SK-N-SH (cell line): ENCODE measurements around the gene PRKCA. TPM values are rescaled to one million over a fixed set of nuclear protein-coding genes. Genes with fewer than 3 reads are reported as not detected.

Source experiments
- CTCF ChIA-PET: fragments of 300-600, 350-600 bp; formaldehyde crosslinking; extraction: SDS; loops from one replicate; lab custom pipeline; 2021; lab: Yijun Ruan, JAX
- POLR2A ChIA-PET: fragments of 350-600 bp; sonication (Branson Sonifier 250); formaldehyde crosslinking; extraction: SDS; loops from one replicate; lab custom pipeline; 2020; ENCODE audit warnings: antibody characterized with exemption, inconsistent platforms; lab: Yijun Ruan, JAX
- DNase-seq: peaks from one replicate; pipeline ENCODE4 v3.0.0; 2012
- H2AFZ ChIP-seq: fragments of 200-600 bp; sonication (generic); 2 replicates; pipeline ENCODE4 v1.8.1; 2016; ENCODE audit warnings: antibody characterized with exemption, mild to moderate bottlenecking, low read depth
- H3F3A ChIP-seq: fragments of 200-600 bp; sonication (generic); replicated peaks from 2 replicates; pipeline ENCODE3; 2016; ENCODE audit warnings: antibody characterized with exemption, mild to moderate bottlenecking; ENCODE audit not compliant: insufficient read depth
- H3K27ac ChIP-seq, 2 experiments: fragments of 200-500 bp in 1 of 2; fragments of 200-600 bp in 1 of 2; sonication (Bioruptor generic) in 1 of 2; sonication (generic), shearing (Covaris generic) in 1 of 2; 2 replicates each; pipeline versions ENCODE4 v1.5.1 to v1.6.1; 2014 to 2016; ENCODE audit warnings: low read depth in 2 of 2, inconsistent platforms in 1 of 2, low read length in 1 of 2, mild to moderate bottlenecking in 1 of 2, mixed read lengths in 1 of 2
- H3K27me3 ChIP-seq: fragments of 200-600 bp; sonication (generic), shearing (Covaris generic); 2 replicates; pipeline ENCODE4 v1.6.1; 2016; ENCODE audit warnings: mixed run types; ENCODE audit not compliant: insufficient read depth
- H3K36me3 ChIP-seq, 2 experiments: fragments of 200-500 bp in 1 of 2; fragments of 200-600 bp in 1 of 2; sonication (Bioruptor generic) in 1 of 2; sonication (generic) in 1 of 2; replicated peaks in 1 of 2; 2 replicates each; pipeline versions ENCODE3 to v1.5.1; 2014 to 2016; ENCODE audit warnings: low read length in 1 of 2, mild to moderate bottlenecking in 1 of 2; ENCODE audit not compliant: insufficient read depth in 2 of 2, control insufficient read depth in 1 of 2
- H3K4me1 ChIP-seq, 2 experiments: fragments of 200-500 bp in 1 of 2; fragments of 200-600 bp in 1 of 2; sonication (Bioruptor generic) in 1 of 2; sonication (generic), shearing (Covaris generic) in 1 of 2; 2 replicates each; pipeline versions ENCODE4 v1.5.1 to v1.6.1; 2014 to 2016; ENCODE audit warnings: low read depth in 1 of 2, low read length in 1 of 2, mixed run types in 1 of 2; ENCODE audit not compliant: insufficient read depth in 2 of 2, control insufficient read depth in 1 of 2
- H3K4me2 ChIP-seq: fragments of 200-600 bp; sonication (generic), shearing (Covaris generic); 2 replicates; pipeline ENCODE4 v1.6.1; 2017; ENCODE audit warnings: mixed run types
- H3K4me3 ChIP-seq, 2 experiments: fragments of 200-500 bp in 1 of 2; fragments of 200-600 bp in 1 of 2; sonication (Bioruptor generic) in 1 of 2; sonication (generic), shearing (Covaris generic) in 1 of 2; 2 replicates each; pipeline versions ENCODE4 v1.5.1 to v1.8.1; 2014 to 2016; ENCODE audit warnings: low read depth in 2 of 2, inconsistent platforms in 1 of 2, low read length in 1 of 2, mild to moderate bottlenecking in 1 of 2, mixed read lengths in 1 of 2, moderate library complexity in 1 of 2
- H3K79me2 ChIP-seq: fragments of 200-600 bp; sonication (generic); 2 replicates; pipeline ENCODE4 v1.8.1; 2017; ENCODE audit warnings: mild to moderate bottlenecking; ENCODE audit not compliant: insufficient read depth
- H3K9ac ChIP-seq: fragments of 200-600 bp; sonication (generic); 2 replicates; pipeline ENCODE4 v1.6.1; 2017; ENCODE audit warnings: mixed run types
- H3K9me2 ChIP-seq: fragments of 200-600 bp; sonication (generic); 2 replicates; pipeline ENCODE4 v1.6.1; 2017; ENCODE audit warnings: mixed run types
- H3K9me3 ChIP-seq: fragments of 200-600 bp; sonication (generic); 2 replicates; pipeline ENCODE4 v1.6.1; 2017; ENCODE audit warnings: mixed run types, mild to moderate bottlenecking, moderate library complexity
- H4K20me1 ChIP-seq: fragments of 200-600 bp; sonication (generic); 2 replicates; pipeline ENCODE4 v1.6.1; 2017; ENCODE audit warnings: mild to moderate bottlenecking, mixed run types; ENCODE audit not compliant: insufficient read depth
- CTCF ChIP-seq: fragments of 200-600 bp; sonication (generic); IDR thresholded peaks from 2 replicates; pipeline ENCODE4 v1.6.1; 2017; ENCODE audit warnings: antibody characterized with exemption, mild to moderate bottlenecking, moderate library complexity
- EZH2phosphoT487 ChIP-seq: fragments of 200-600 bp; sonication (generic); IDR thresholded peaks from 2 replicates; pipeline ENCODE4 v1.6.1; 2017; ENCODE audit warnings: low read depth, mixed run types, mild to moderate bottlenecking, antibody characterized with exemption, moderate library complexity, borderline replicate concordance
- FOSL2 ChIP-seq: IDR thresholded peaks from 2 replicates; pipeline ENCODE4 v1.4.0; 2012; ENCODE audit warnings: low read depth, mild to moderate bottlenecking, moderate library complexity, borderline replicate concordance
- JUND ChIP-seq: IDR thresholded peaks from 2 replicates; pipeline ENCODE4 v1.4.0; 2012
- POLR2AphosphoS5 ChIP-seq: IDR thresholded peaks from 2 replicates; pipeline ENCODE4 v1.6.1; 2012; ENCODE audit warnings: low read depth, low read length
- RAD21 ChIP-seq: IDR thresholded peaks from 2 replicates; pipeline ENCODE4 v1.6.1; 2012; ENCODE audit warnings: mild to moderate bottlenecking, low read length
- RCOR1 ChIP-seq: fragments of 150-350 bp; IDR thresholded peaks from 2 replicates; pipeline ENCODE4 v1.6.1; 2017; ENCODE audit warnings: antibody characterized with exemption, low read length
- REST ChIP-seq: IDR thresholded peaks from 2 replicates; pipeline ENCODE4 v1.6.1; 2012; ENCODE audit warnings: mild to moderate bottlenecking, low read depth, low read length, moderate library complexity
- TAF1 ChIP-seq: IDR thresholded peaks from 2 replicates; pipeline ENCODE4 v1.6.1; 2012; ENCODE audit warnings: low read depth, mild to moderate bottlenecking, low read length, moderate library complexity, borderline replicate concordance
- USF2 ChIP-seq: fragments of 150-350 bp; IDR thresholded peaks from 2 replicates; pipeline ENCODE4 v1.6.1; 2017; ENCODE audit warnings: antibody characterized with exemption, low read length, low read depth, borderline replicate concordance
- ZBTB33 ChIP-seq: IDR thresholded peaks from 2 replicates; pipeline ENCODE4 v1.4.0; 2012; ENCODE audit warnings: low read depth, borderline replicate concordance
- WGBS: methylation state at CpG from one replicate; pipeline ENCODE4 v1.1.6; 2017; ENCODE audit warnings: low lambda C conversion rate; 5-methylcytosine and 5-hydroxymethylcytosine counted together
- polyA plus RNA-seq, 3 experiments: library from polyadenylated mRNA; depleted of rRNA; stranded (reverse); fragments of >200 nt; gene quantifications; 2 replicates each; pipeline ENCODE4 v1.2.3, GENCODE V29; 2012

Gene PRKCA
- polyA plus RNA-seq, 1 of the 3 experiments (the other 2 are of a cell fraction): 108 TPM

- no peak for DNase-seq
- ChIA-PET CTCF (interaction anchor here (1.3 kb wide), 1 partner anchor 110 kb away, joined by 4 read pairs; no protein-coding TSS in a partner anchor), POLR2A (no interaction called here)
- peaks cover 20% of the 10 kb centered on the region for H3F3A ChIP-seq
- no peak overlapping the region for H3K27ac ChIP-seq
- no peaks in the 10 kb centered on the region for H3K9me2 ChIP-seq
- TF ChIP-seq JUND (no peak), ZBTB33 (no peak), REST (no peak), USF2 (no peak), TAF1 (no peak), POLR2AphosphoS5 (no peak), RAD21 (no peak), EZH2phosphoT487 (no peak), CTCF (no peak), RCOR1 (no peak), FOSL2 (no peak)
- peaks cover 97% of the 10 kb centered on the region for H4K20me1 ChIP-seq
- peaks cover 0 to 3% of the 10 kb centered on the region in 2 experiments for H3K36me3 ChIP-seq
- WGBS: 91% methylated on average over 6 of the region's 6 CpGs
- peaks cover 0 to 39% of the 10 kb centered on the region in 2 experiments; a peak in 3 of 4 replicates for H3K4me1 ChIP-seq
- H3K27me3 ChIP-seq: no peaks in the 10 kb centered on the region
- peaks cover 100% of the 10 kb centered on the region for H3K79me2 ChIP-seq
- H3K4me3 ChIP-seq: no peak overlapping the region
- no peak overlapping the region for H3K4me2 ChIP-seq
- H3K9me3 ChIP-seq: no peaks in the 10 kb centered on the region
- H2AFZ ChIP-seq: no peak overlapping the region
- H3K9ac ChIP-seq: no peak overlapping the region
These were observed 109.1 kb downstream of the PRKCA start for GRCh38 chr17:66411520-66411919.
